Measurements from ENCODE around the gene CMPK2. TPM values are rescaled to one million over a fixed set of nuclear protein-coding genes. Genes with fewer than 3 reads are reported as not detected.

CMPK2 gene
- total and polyA plus RNA-seq, 4 donors, result 2.9 to 41.7 (median 4.2) TPM

GRCh38 chr2:6813573-6813972 lies 52.1 kb downstream of the CMPK2 start:
- DNase-seq (ENCODE audit: low spot score), result no peak
- Histone ChIP-seq H3K4me3 (ENCODE audit: low read depth in 1 of 3, low read length in 3 of 3) (no peak overlapping the region), H3K9ac (ENCODE audit: low read depth in 1 of 2, low read length in 2 of 2) (no peak overlapping the region), H3K4me1 (ENCODE audit: control insufficient read depth in 4 of 4, insufficient read depth in 4 of 4, low read length in 3 of 4) (no peaks in the 10 kb centered on the region), H3K9me3 (ENCODE audit: control insufficient read depth in 4 of 4, low read length in 3 of 4) (no peaks in the 10 kb centered on the region), H3K27me3 (ENCODE audit: control insufficient read depth in 4 of 4, insufficient read depth in 4 of 4, low read length in 3 of 4) (peaks cover 0 to 7% (median 0%) of the 10 kb centered on the region in 4 donors), H3K36me3 (ENCODE audit: control insufficient read depth in 4 of 4, insufficient read depth in 3 of 4, low read depth in 1 of 4, low read length in 3 of 4) (no peaks in the 10 kb centered on the region), H3K27ac (ENCODE audit: low read depth in 1 of 2, low read length in 2 of 2) (no peak overlapping the region)
- whole genome bisulfite sequencing, result 95% methylated on average over 2 of the region's 2 CpGs
- TF ChIP-seq, protein P1, sequence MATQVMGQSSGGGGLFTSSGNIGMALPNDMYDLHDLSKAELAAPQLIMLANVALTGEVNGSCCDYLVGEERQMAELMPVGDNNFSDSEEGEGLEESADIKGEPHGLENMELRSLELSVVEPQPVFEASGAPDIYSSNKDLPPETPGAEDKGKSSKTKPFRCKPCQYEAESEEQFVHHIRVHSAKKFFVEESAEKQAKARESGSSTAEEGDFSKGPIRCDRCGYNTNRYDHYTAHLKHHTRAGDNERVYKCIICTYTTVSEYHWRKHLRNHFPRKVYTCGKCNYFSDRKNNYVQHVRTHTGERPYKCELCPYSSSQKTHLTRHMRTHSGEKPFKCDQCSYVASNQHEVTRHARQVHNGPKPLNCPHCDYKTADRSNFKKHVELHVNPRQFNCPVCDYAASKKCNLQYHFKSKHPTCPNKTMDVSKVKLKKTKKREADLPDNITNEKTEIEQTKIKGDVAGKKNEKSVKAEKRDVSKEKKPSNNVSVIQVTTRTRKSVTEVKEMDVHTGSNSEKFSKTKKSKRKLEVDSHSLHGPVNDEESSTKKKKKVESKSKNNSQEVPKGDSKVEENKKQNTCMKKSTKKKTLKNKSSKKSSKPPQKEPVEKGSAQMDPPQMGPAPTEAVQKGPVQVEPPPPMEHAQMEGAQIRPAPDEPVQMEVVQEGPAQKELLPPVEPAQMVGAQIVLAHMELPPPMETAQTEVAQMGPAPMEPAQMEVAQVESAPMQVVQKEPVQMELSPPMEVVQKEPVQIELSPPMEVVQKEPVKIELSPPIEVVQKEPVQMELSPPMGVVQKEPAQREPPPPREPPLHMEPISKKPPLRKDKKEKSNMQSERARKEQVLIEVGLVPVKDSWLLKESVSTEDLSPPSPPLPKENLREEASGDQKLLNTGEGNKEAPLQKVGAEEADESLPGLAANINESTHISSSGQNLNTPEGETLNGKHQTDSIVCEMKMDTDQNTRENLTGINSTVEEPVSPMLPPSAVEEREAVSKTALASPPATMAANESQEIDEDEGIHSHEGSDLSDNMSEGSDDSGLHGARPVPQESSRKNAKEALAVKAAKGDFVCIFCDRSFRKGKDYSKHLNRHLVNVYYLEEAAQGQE (IDR thresholded peaks at IDR 0.05), result no peak
- TF ChIP-seq JUND (IDR thresholded peaks at IDR 0.05), result no peak
- no peak for TF ChIP-seq HNF4A (conservative IDR thresholded peaks at IDR 0.05)
- TF ChIP-seq NR2F2 (IDR thresholded peaks at IDR 0.05), result no peak
- no peak for TF ChIP-seq GABPA (IDR thresholded peaks at IDR 0.05 in 1 of 2, conservative IDR thresholded peaks at IDR 0.05 in 1 of 2)
- no peak for TF ChIP-seq HNF4G (IDR thresholded peaks at IDR 0.05)
- no peak for TF ChIP-seq ATF3 (IDR thresholded peaks at IDR 0.05)
- no peak for TF ChIP-seq EGR1 (IDR thresholded peaks at IDR 0.05; ENCODE audit: low read depth in 2 of 2)
- no peak for TF ChIP-seq YY1 (IDR thresholded peaks at IDR 0.05)
- no peak for TF ChIP-seq MAX (IDR thresholded peaks at IDR 0.05)
- no peak for TF ChIP-seq FOXA2 (IDR thresholded peaks at IDR 0.05)
- no peak for TF ChIP-seq RAD21 (IDR thresholded peaks at IDR 0.05)
- no peak for TF ChIP-seq RXRA (IDR thresholded peaks at IDR 0.05)
- TF ChIP-seq, protein P2, sequence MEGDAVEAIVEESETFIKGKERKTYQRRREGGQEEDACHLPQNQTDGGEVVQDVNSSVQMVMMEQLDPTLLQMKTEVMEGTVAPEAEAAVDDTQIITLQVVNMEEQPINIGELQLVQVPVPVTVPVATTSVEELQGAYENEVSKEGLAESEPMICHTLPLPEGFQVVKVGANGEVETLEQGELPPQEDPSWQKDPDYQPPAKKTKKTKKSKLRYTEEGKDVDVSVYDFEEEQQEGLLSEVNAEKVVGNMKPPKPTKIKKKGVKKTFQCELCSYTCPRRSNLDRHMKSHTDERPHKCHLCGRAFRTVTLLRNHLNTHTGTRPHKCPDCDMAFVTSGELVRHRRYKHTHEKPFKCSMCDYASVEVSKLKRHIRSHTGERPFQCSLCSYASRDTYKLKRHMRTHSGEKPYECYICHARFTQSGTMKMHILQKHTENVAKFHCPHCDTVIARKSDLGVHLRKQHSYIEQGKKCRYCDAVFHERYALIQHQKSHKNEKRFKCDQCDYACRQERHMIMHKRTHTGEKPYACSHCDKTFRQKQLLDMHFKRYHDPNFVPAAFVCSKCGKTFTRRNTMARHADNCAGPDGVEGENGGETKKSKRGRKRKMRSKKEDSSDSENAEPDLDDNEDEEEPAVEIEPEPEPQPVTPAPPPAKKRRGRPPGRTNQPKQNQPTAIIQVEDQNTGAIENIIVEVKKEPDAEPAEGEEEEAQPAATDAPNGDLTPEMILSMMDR (IDR thresholded peaks at IDR 0.05; ENCODE audit: low read depth, low read length, missing input control), result no peak
- no peak for TF ChIP-seq FOXA1 (IDR thresholded peaks at IDR 0.05)

DNA sequence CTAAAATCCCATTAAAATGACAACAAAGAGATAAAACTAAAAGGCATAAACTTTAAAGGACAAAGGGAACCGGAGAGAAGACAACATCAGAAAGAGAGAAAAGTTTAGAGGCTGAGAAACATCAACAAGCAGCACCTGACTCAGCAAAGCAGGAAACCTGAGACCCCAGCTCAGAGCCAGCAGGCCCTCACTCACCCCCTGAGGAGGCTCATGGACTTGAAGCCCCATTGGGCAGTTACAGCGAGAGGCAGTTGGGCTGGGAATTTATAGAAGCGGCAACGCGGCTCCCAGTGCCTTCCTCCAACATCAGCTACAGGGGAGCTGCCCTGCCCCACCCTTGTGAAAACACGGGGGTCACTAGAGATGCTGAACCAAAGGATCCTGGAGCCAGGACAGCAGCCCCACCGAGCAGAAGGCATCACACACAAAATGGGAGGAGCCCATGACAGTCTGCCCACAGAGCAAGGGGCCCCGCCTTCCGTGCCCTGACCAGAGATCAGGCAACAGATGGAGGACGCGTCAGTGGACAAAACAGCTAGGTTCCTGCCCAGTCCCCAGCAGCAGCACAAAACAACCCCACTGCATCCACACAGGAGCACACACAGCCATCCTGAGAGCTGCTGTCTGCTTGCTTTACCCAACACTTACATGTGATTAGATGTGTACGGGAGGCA lies 52.7 kb downstream of the CMPK2 start:
- 72% methylated on average over 12 of the region's 12 CpGs for WGBS
- Histone ChIP-seq H3K9ac (ENCODE audit: low read depth in 1 of 2, low read length in 2 of 2) (no peak overlapping the region), H3K36me3 (ENCODE audit: control insufficient read depth in 4 of 4, insufficient read depth in 3 of 4, low read depth in 1 of 4, low read length in 3 of 4) (no peaks in the 10 kb centered on the region), H3K4me1 (ENCODE audit: control insufficient read depth in 4 of 4, insufficient read depth in 4 of 4, low read length in 3 of 4) (no peaks in the 10 kb centered on the region), H3K27ac (ENCODE audit: low read depth in 1 of 2, low read length in 2 of 2) (no peak overlapping the region), H3K9me3 (ENCODE audit: control insufficient read depth in 4 of 4, low read length in 3 of 4) (no peaks in the 10 kb centered on the region), H3K4me3 (ENCODE audit: low read depth in 1 of 3, low read length in 3 of 3) (no peak overlapping the region), H3K27me3 (ENCODE audit: control insufficient read depth in 4 of 4, insufficient read depth in 4 of 4, low read length in 3 of 4) (peaks cover 0 to 7% (median 0%) of the 10 kb centered on the region in 4 donors)
- no peak for TF ChIP-seq TAF1 (conservative IDR thresholded peaks at IDR 0.05)
- TF ChIP-seq SP1 (IDR thresholded peaks at IDR 0.05), result no peak
- no peak for TF ChIP-seq RXRA (IDR thresholded peaks at IDR 0.05)
- TF ChIP-seq FOXA2 (IDR thresholded peaks at IDR 0.05), result no peak
- no peak for TF ChIP-seq GABPA (IDR thresholded peaks at IDR 0.05 in 1 of 2, conservative IDR thresholded peaks at IDR 0.05 in 1 of 2)
- TF ChIP-seq HNF4A (conservative IDR thresholded peaks at IDR 0.05), result no peak
- TF ChIP-seq FOXA1 (IDR thresholded peaks at IDR 0.05), result no peak
- no peak for TF ChIP-seq NR2F2 (IDR thresholded peaks at IDR 0.05)
- no peak for TF ChIP-seq JUND (IDR thresholded peaks at IDR 0.05)
- TF ChIP-seq, protein P1 (IDR thresholded peaks at IDR 0.05), result no peak
- TF ChIP-seq MAX (IDR thresholded peaks at IDR 0.05), result no peak
- no peak for TF ChIP-seq RAD21 (IDR thresholded peaks at IDR 0.05)
- TF ChIP-seq, protein P3, sequence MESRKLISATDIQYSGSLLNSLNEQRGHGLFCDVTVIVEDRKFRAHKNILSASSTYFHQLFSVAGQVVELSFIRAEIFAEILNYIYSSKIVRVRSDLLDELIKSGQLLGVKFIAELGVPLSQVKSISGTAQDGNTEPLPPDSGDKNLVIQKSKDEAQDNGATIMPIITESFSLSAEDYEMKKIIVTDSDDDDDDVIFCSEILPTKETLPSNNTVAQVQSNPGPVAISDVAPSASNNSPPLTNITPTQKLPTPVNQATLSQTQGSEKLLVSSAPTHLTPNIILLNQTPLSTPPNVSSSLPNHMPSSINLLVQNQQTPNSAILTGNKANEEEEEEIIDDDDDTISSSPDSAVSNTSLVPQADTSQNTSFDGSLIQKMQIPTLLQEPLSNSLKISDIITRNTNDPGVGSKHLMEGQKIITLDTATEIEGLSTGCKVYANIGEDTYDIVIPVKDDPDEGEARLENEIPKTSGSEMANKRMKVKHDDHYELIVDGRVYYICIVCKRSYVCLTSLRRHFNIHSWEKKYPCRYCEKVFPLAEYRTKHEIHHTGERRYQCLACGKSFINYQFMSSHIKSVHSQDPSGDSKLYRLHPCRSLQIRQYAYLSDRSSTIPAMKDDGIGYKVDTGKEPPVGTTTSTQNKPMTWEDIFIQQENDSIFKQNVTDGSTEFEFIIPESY (IDR thresholded peaks at IDR 0.05), result no peak
- no peak for TF ChIP-seq YY1 (IDR thresholded peaks at IDR 0.05)
- no peak for TF ChIP-seq EGR1 (IDR thresholded peaks at IDR 0.05; ENCODE audit: low read depth in 2 of 2)
- no peak for DNase-seq (ENCODE audit: low spot score)

All from liver (tissue), 9 donors.